PC-3 (cell line): Measurements from ENCODE around the gene TCP1.

Experiments
- CTCF ChIP-seq: fragments of 300-600 bp; sonication (generic); conservative IDR thresholded peaks from 2 replicates; pipeline ENCODE4 v1.5.1; 2017; ENCODE audit warnings: antibody characterized with exemption, low read depth, mild to moderate bottlenecking, low read length
- EZH2phosphoT487 ChIP-seq: fragments of 300-600 bp; sonication (generic); IDR thresholded peaks from 2 replicates; pipeline ENCODE4 v1.6.1; 2018; ENCODE audit warnings: mild to moderate bottlenecking, antibody characterized with exemption, low read length, borderline replicate concordance

- TF ChIP-seq CTCF: no peak
- TF ChIP-seq EZH2phosphoT487: no peak
Measured at GRCh38 chr6:159823953-159824352, 34.6 kb upstream of the TCP1 start.
